NCI-H187 (cell line): Measurements from ENCODE around the gene SPRED2.

Experiments used
- DNase-seq, 2 experiments: peaks; one replicate each; lab custom pipeline; 2025; lab: John Stamatoyannopoulos, UW

Gene SPRED2

DNA sequence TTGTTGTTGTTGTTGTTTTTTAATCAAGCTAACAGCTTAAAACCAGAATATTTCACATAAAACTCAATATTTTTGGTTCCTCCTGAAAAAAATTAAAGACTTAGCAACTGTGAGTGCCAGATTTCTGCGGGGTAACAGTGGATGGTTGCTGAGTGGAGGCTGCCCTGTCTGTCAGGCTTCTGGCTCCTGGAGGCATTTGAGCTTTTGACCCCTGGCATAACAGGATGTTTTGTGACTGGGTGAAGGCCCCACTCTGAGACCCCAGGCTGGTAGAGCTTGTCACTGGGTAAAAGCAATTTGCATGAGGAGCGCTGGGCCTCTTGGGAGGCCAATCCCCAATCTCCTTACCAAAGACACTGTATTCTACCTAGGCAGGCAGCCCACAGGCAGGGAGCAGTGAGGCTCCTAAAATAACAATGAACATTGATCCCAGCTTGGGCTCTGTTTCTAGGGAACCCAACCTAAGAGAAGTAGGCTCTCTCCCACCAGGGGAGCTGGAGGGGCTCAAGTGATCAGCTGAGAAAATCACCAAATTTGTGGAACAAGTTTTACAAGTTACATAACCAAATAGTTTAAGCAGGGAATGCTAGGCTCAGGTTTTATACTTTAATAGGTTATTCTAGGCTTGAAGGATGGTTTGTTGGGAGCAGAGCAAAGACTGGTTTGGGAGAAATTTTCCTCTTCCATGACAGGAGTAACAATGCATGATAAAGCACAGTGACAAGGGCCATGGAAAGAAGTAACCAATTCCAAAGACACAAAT, 5.9 kb upstream of the SPRED2 start:
- DNase-seq = no peak

DNA sequence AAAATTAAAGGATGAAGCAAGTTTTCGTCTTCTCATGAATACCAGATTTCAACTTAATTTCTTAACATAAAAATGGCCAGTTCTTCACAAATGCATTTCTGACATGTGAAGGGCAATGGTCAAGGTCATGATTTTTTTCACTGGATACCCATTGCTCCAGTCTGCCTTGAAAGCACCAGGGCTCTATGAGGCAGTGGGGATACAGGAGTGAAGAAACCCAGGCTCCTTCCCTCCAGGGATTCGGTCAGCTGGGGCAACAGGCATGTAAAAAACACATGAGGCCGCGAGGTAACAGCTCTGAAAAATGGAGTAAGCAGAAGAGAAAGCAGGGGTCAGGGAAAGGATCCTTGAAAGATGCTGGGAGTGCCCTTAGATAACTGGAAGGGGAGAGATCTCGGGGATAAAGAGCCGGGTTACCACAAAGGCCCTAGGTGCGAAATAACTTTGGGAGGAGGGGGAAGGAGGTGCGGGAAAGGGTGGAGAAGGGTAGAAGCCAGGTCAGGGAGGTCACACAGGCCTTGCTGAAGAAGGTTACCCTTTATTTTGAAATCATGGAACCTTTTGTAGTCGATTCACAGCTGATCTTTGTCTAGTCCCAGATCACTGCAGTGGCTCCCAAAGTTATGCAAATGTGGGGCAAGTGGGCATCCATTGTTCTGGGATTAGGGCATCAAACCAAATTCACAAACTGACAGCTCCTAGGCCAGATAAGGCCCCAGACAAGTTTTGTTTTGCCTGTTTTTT, 5.2 kb upstream of the SPRED2 start:
- no peak for DNase-seq

DNA sequence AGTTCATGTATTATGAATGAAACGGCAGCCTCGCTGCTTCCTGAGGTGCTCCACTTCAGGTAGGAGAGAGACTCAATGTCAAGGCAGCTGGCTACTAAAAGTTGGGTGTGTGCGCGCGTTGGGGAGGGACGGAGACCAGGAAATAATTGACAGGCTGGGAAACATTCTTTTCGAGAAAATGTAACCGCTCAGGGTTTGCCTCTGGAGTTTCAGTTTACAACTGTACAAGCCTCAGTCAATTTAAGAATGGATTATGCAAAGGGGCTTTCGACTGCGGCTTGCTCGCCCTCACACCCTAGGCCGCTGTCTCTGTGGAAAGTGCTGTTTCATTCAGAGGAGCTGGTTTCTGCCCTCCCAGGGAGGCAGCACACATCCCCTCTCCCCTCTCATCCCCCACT, 4.4 kb upstream of the SPRED2 start:
- DNase-seq = peak in 1 of 2 experiments; percentile 83

DNA sequence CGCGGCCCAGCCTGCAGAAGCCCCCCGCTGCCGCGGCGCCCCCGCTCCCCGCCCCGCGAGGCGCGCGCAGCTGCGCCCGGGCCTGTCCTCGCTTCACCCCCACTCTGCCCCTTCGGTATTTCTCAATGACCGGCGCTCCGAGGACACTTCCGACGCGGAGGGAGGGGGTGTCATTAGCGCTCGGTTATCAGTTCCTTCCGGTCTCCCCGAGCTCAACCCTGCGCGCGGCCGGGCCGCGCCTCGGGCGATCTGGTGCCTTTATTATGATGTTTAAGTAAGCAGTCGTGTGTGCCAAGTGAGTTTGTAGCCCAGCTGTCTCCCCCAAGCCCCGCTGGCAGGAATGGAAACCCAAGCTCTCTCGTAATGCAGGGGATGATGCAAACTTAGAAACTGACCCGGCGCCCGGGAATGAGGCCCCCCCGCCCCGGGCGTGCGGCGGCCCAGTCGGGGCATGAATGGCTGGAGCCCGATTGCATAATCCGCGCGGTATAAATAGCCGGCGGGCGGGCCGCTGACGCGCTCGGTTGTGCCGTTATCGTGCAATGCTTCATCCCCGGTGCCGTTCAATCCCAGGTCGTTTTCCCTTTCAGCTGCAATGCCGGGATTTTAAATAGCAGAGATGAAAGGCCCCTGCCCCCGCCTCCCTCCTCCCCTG, 3.9 kb upstream of the SPRED2 start:
- peak; percentile 62 to 81 for DNase-seq

DNA sequence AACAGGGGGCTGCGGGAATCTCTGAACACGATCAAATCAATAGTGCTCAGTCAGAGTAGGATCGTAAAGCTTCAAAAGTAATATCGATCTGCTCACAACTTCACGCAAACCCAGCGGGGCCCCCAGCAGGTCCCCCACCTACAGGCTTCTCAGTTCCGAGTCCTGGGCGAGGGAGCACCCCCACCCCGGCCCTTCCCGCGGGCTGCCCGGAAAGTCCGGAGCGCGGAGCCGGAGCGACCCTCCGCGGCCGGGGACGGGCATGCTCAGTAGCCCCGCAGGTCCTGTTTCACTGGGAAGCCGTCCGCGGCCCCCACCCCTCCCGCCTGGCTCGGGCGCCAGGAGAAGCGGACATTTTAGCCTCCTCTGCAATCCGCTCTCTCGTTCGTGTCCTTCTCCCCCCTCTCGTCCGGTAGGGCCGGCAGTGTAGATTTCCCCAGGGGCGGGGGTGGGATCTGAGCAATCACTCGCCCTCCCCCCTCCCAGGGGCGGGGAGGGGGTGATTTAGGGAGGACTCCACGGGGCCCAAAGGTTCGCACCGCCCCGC, 3.3 kb upstream of the SPRED2 start:
- peak; percentile 61 to 80 for DNase-seq

DNA sequence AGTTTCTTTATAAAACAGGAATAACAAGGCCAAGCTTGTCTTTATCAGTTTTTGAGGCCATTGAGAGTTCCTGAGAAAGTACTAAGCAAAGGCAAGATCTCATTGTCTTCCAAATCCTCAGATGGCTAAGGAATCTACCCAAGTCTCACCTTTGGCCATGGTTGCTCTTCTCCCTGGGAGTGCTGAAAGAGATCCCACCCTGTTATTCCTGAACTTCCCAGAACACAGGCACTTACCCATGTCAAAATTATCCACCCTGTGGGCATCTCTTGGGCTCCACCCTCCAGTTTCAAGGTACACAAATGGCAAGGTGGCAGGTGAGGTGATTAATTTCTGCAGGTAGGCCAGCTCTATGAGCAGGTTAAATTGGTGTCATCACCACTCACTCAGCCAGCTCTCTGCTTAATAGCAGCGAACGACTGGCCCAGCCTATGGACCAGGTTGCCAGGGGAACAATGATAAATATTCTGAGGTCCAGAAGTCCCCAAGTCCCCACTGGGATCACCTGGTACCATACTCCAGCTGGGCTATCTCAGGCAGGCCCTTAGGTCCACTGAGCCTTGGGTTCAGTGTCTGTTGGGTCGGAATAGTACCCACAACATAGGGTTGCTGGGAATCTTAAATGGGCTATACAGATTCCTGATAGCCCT, 2.3 kb upstream of the SPRED2 start:
- no peak for DNase-seq

DNA sequence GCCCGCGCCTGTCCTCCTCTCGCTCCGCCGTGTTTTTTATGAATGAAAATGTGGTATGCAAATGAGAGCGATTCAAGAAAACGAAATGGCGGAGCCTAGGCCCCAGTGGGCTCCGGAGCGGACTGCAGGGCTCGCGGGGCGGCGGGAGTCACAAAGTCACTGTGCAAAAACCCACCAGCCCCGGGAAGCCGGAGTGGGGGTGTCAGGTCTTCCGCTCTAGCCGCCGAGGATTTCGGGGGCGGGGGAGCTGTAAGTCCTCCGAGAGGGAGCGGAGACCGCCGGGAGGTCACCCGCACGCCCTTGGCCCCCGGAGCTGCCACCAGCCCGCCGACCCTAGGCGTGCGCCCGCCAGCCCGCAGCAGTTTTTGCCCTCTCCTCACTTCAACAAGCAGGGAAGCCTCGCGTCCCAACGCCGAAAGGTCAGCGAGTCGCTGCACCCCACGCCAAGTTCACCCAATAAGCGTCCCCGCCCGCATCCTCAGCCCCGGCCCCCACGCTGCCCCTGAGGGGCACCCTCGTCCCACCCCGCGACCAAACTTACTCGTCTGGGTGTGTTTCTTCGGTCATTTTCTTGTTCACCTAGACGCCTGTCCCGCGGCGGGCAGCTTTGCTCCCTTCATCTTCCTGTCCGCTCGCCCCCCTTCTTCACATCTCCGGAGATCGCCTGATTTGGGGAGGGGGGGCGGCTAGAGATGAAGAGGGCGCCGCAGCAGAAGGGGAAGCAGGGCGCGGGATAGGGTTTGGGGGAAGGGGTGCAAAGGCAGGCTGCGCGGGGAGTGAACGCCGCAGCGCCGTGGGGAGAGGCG, 775 bp downstream of the SPRED2 start:
- DNase-seq = peak in 1 of 2 experiments; percentile 40

DNA sequence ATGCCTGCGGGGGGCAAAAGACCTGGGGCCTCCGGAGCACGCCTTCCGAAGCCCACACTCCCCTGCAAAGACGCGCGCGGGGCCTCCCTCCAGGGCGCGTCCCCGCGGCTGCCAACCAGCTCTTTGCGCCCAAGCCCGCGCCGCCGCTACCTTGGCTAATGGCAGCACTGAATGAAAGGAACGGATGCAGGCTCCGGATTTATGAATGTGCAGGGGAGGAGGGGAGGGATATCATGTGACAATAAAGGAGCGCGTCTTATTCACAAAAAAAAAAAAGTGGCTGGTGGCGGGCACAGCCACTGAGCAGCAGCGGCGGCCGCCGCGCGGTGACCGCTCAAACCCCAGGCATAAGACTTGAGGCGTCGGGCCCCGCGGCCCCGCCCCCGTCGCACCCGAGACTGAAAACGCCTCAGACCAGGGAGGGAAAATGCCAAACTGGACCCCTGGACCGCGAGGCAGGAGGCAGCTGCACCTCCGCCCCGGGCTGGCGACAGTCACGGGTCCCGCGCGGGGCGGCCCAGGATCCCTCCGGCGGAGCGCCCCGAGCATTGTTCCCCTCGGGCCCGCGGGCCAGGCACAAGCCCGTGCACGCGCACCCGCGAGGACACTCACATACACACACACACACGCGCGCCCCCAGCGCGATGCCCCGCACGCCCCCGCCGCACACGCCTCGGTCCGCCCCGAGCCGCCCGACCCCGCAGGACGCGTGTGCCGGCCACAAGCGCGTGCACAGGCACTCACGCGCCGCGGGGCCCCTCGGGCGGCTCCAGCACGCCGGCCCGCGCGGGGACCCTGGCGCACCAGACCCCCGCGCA, 1.6 kb downstream of the SPRED2 start:
- DNase-seq = peak; percentile 43 to 67

DNA sequence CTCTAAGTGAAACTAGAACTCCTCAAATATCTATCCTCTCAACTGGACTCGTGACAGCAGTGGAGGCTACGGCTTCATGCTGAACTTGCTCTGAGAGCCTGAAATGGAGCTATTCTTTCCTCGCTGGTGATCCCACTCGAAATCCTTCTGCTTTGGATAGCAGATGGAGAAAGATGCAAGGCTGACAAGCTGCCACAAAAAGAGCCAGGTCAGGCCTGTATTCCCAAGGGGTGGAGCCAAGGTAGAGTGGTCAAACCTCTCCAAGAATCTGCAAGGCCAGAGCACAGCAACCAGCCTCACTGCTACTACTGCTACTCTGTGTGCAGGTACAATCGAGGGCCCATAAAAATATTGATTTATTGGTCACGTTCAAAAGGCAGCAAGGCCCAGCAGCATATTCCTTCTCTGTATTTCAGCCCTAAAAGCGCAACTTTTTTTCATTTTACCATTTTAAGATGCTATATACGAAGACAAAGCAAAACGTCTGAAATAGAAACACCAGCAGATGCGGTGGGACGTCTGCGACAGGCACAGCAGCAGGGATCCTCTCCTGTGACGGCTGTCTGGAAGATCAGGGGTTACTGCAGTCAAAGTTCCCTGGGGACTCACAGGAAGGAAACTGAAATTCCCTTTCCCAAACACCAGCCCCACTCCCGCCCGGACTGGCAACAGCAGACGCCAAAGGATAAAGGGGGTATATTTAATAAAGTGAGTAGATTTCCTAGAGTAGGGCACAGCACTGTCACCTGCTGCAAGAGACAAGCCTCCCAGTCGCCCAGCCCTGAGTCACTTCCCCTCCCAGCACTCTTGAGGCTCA, 2.4 kb downstream of the SPRED2 start:
- no peak for DNase-seq

DNA sequence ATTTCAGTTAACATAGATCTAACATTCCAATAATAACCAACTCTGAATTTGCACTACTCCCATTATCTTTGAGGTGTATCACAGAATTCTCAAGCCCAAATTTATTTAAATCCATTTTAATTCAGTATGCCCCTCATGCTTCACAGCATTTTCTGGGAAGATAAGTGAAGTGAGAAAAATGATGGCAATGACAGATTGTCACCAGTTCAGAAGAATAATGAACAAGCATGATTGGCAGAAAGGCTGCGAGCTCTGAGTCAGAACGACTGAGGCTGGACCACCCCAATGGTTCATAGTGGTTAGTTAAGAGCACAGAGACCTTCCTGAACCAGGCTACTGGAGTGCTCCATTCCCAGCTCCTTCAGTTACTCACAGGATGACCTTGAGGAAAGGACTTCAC, 4.9 kb downstream of the SPRED2 start:
- no peak for DNase-seq

DNA sequence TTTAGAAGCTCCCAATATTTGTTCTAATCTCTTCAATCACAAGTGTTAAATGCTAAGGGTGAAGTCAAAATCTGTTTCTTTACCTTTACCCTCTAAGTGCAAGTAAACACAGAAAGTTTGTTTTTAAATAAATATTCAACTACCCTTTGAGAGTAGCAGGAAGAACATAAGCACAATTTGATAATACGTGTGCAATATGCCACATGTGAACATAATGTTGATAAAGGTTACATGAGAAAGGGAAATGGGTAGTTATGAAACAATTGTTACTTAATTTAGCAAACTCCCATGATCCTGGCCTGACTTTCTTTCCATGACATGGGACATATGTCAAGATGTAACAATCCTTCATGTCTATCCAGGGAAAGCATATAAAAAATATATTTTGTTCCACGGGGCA, 7.1 kb downstream of the SPRED2 start:
- DNase-seq = no peak

DNA sequence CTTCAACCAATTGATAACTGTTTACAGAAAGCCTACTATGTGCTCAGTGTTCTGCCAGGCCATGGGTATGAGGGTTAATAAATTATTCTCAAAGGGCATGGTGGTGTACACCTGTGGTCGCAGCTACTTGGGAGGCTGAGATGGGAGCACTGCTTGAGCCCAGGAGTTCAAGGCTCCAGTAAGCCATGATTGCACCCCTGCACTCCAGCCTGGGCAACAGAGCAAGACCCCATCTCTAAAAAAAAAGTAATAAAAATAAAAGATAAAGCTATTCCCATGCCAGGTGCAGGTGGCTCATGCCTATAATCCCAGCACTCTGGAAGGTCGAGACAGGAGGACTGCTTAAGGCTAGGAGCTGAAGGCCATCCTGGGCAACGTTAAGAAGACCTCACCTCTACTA, 8.0 kb downstream of the SPRED2 start:
- no peak for DNase-seq

DNA sequence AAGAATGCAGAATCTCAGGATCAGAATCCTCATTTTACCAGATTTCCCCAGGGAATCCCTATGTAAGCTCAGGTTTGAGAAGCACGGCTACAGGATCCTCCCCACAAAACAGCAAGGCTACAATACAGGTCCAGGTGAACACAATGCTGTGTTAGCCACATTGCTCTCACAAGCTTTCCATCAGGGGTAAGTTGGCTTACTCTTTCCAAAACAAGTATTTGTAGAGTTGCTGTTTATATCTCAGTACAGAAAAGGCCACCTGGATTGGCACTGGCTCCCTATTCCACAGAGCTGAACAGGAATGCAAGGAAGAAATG, 11.0 kb downstream of the SPRED2 start:
- DNase-seq = no peak

DNA sequence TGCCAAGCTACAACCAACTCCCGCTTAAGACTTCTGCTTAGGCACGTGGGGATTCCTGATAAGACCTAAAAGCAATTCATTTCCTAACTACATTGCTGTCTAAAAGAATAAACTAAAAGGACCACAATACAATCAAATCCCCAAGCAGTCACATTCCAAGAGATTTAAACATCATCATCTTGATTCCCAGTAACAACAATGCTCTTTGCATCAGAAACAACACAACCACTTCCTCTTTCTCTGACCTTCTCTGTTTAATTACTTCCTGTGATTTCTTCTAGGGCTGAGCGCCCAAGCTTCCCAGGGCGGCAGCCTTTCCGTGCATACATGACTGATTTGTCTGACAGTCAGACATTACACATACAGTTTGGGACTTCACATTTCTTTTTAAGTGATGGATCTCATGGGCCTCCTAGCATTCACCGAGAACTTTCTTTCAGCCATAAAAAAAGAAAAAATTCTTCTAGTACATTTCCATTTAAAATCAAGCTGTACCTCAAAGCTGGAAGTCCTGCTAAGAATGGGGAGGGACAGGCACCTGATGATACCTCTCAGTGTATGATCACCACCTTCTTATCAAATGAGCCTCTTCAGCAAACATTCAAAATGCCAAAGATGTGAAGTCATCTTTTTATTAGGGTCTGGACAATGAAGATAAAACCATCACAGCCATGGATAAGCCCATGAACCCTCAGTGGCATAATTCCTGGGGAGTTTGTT, 11.5 kb downstream of the SPRED2 start:
- DNase-seq = no peak

DNA sequence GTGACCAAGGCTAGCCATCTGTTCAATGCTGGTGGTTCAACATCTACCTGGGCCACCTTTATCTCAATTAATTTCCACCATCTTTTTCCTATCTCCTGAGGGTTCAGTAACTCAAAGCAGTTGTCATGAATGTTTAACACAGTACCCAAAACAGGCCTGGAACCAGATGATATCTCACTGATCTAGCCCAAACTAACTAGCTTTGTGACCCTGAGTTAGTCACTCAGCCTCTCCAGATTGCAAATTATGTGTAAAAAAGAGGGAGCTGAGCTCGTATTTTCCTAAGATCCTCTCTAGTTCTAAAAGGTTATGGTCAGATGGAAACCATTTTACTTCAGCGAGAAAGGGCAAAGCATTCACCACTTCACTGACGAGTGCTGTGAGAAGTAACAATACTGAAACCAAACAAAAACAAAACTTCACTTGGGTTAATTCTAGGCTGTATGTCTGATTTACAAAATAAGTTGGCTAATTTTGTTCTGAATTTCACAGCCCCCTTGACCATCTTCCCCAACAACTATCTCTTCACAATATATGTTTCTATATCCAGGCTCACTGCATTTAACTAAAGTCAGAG, 14.8 kb downstream of the SPRED2 start:
- no peak for DNase-seq

DNA sequence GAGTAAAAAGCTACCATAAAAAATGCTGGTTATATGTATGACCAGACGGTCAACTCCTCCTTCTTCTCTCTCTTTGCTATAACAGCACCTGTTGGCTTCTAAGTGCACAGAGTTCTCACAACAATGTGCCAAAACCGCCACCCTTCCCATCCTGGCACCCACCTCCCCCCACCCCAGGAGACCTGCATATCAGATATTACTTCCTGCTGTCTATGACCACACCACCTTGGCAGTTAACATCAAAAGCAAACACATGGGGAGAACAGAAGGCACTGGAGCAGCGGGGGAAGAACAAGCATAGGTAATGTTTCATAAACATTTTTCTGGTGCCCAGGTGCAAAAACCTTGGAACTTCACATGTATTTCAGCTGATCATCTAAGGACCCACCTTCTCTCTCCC, 15.5 kb downstream of the SPRED2 start:
- DNase-seq = no peak

DNA sequence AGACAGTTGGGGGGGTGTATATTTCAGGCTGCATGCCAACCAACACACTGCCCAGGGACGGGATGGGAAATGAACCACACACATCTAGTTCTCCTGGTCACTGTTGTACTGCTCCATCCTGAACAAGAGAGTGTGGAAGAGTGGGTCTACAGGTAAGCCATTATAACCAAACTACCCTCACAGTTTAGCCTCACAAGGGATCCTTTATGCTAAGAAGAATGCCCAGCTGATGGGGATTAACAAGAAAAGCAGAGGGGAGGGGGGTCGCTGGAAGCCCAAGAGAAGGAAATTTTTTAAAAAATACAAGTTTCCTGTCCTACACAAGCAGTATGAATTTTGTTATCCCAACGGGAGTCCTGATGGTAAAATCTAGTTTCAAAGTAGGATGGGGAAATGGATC, 16.1 kb downstream of the SPRED2 start:
- DNase-seq = no peak

DNA sequence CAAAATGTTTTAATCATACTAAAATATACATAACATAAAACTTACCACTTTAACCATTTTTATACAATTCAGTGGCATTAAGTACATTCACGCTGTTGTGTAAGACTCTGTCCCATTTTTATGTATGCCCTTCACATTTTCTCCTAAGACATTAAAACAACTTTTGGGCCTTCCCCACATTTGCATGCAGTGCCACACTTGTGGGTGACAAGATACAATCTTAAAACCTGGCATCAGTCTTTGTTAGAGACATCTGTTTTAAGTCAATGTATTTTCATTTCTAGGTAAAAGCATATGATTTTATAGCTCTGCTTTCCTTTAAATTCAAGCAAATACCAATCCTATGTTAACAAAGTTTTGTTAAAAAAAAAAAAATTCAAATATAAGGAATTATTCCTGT, 17.3 kb downstream of the SPRED2 start:
- DNase-seq = no peak

DNA sequence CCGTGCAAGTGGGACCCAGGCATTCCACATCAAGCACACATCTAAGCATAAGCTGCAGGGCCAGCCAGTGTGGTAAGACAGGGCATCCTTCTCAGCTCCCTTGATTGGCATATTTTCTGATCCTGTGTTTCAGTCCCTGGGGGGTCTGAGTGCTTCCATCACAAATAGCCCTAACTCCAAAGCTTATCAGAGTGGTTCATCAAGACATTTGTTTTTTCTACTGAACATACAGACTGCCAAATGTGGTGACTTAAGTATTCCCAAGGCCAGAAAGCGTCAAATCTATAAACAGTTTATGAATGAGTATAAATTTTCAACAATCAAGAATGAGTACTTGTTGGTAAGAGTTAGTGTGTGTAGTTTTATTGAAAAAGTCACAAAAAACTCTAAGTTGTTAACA, 18.8 kb downstream of the SPRED2 start:
- DNase-seq = no peak
